HepG2 (cell line): ENCODE measurements around the gene TAC1.

Source experiments
- CTCF ChIP-seq: sonication (generic); formaldehyde crosslinking; IDR thresholded peaks from 2 replicates; pipeline ENCODE4 v1.5.0; 2020; ENCODE audit warnings: mild to moderate bottlenecking, missing genetic modification reagents, moderate library complexity
- EP300 ChIP-seq, 3 experiments: sonication (generic) in 1 of 3; formaldehyde crosslinking in 1 of 3; IDR thresholded peaks; 2 replicates each; pipeline versions ENCODE4 v1.5.1 to v1.6.1; 2011 to 2020; ENCODE audit warnings: low read depth in 2 of 3, low read length in 2 of 3, borderline replicate concordance in 1 of 3, improper control_type of control experiment in 1 of 3, mild to moderate bottlenecking in 1 of 3, missing genetic modification reagents in 1 of 3, moderate library complexity in 1 of 3
- FOXK2 ChIP-seq: fragments of 450-650 bp; IDR thresholded peaks from 2 replicates; pipeline ENCODE4 v1.6.1; 2016
- HNF1B ChIP-seq: sonication (generic); formaldehyde crosslinking; IDR thresholded peaks from 2 replicates; pipeline ENCODE4 v1.5.1; 2020; ENCODE audit warnings: mild to moderate bottlenecking, moderate library complexity, missing genetic modification reagents
- MAF1 ChIP-seq: sonication (generic); formaldehyde crosslinking; IDR thresholded peaks from 2 replicates; pipeline ENCODE4 v1.5.0; 2020; ENCODE audit warnings: missing genetic modification reagents, borderline replicate concordance
- POLR2AphosphoS2 ChIP-seq: IDR thresholded peaks from 2 replicates; pipeline ENCODE4 v1.6.1; 2011; ENCODE audit warnings: low read depth, low read length, improper control_type of control experiment
- RFX5 ChIP-seq: IDR thresholded peaks from 2 replicates; pipeline ENCODE4 v1.6.1; 2011; ENCODE audit warnings: low read depth, low read length, improper control_type of control experiment
- TOE1 ChIP-seq: sonication (generic); formaldehyde crosslinking; IDR thresholded peaks from 2 replicates; pipeline ENCODE4 v1.4.0; 2020; ENCODE audit warnings: mild to moderate bottlenecking, missing genetic modification reagents
- ZBTB26 ChIP-seq: IDR thresholded peaks from 2 replicates; pipeline ENCODE4 v1.6.1; 2016; ENCODE audit warnings: missing compliant biosample characterization, missing genetic modification reagents, borderline replicate concordance
- ZBTB43 ChIP-seq: sonication (generic); formaldehyde crosslinking; conservative IDR thresholded peaks from 2 replicates; pipeline ENCODE4 v1.4.0; 2020; ENCODE audit warnings: missing genetic modification reagents
- ZNF766 ChIP-seq: sonication (generic); formaldehyde crosslinking; IDR thresholded peaks from 2 replicates; pipeline ENCODE4 v1.5.0; 2020; ENCODE audit warnings: missing genetic modification reagents, borderline replicate concordance

- no peak for TF ChIP-seq HNF1B (CRISPR knock-in tag)
- no peak for TF ChIP-seq EP300 (IDR thresholded peaks at IDR 0.05; ENCODE audit: low read depth in 2 of 2, low read length in 2 of 2)
- TF ChIP-seq EP300 (CRISPR knock-in tag; IDR thresholded peaks at IDR 0.05; ENCODE audit: borderline replicate concordance), result no peak
- no peak for TF ChIP-seq TOE1 (CRISPR knock-in tag)
- no peak for TF ChIP-seq CTCF
- no peak for TF ChIP-seq POLR2AphosphoS2
- TF ChIP-seq ZBTB26 (CRISPR knock-in tag), result no peak
- no peak for TF ChIP-seq FOXK2
- no peak for TF ChIP-seq ZBTB43
- TF ChIP-seq RFX5, result no peak
- TF ChIP-seq ZNF766 (CRISPR knock-in tag), result no peak
- no peak for TF ChIP-seq MAF1
Observed at GRCh38 chr7:97752215-97752614, 20.3 kb downstream of the TAC1 start.
